Activated CD8-positive, alpha-beta memory T cell treated with anti-CD3 and anti-CD28 coated beads for 24 hours (primary cell): ENCODE data around the gene KIF3A.

Experiments
- DNase-seq: peaks from one replicate; pipeline ENCODE4 v3.0.0-alpha.2; 2020

The KIF3A gene

DNA sequence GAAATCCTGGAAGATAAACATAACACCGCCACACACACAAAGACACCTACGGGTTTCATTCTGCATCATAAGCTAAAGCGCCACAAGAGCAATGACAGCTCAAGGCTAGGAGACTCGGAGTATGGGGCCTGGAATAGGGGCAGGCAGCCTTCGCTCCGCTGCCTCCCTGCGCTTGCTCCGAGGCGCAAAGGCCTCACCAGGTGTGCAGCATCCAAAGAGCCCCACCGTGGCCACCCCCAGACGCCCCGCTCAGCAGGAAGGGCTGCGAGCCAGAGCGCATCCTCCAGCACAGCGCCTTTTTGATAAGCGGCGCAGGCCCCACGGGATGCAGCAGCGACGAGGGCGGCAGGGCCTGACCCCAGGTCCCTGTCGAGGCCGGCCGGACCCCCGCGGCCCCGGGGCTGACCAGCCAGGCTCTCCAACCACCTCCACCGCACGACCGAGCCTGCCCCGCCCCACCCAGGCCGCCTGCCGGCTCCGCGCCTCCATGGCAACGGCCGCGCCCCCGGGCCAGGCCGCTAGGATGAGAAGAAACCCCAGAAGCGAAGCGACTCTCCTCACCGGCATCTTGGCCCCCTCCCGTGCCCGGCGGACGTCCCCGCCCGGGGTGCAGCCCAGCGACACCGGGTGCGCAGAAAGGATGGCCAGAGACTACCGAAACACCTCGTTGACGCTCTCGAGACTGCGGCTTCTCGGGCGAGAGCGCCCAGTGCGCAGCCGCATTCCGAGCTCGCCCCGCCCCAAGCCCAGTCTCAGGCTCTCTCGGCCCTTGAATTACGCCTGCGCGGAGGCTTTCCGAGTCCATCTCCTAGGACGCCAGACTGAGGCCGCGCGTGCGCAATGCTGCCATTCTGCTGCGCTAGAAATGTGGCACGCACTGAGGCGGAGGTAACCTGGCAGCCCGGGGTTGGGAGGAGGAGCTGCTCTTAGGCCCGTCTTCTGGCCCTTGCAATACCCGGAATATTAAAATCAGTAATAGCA, at the start of gene KIF3A:
Gene KIF3A, minus strand, starts transcription at position 694 of the 981 bp plus-strand sequence. Its CDS starts 127 bp downstream, at position 567.
- peak; percentile 99 for DNase-seq

DNA sequence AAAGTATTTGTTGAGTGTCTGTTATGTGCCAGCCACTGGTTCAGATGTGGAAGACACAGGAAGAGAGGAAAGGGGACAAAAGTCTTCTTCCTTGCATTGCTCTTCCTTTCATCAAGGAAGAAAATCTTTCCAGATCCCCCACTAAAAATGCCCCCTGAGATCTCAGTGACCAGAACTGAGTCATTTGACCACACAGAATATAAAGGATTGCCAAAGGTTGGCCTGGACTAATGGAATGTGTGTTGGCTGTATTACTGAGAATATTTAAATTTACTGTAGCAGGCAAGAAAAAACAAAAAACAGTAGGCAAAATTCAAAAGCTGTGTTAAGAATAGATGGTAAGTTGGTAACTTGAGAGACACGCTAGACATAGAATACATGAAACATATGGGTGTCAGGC, 49.7 kb upstream of the KIF3A start:
- DNase-seq: no peak

- peak; percentile 32 for DNase-seq
Observed at GRCh38 chr5:132785864-132786263, 48.5 kb upstream of the KIF3A start.

- DNase-seq: peak; percentile 38
Observed at GRCh38 chr5:132785365-132785764, 48.0 kb upstream of the KIF3A start.

GRCh38 chr5:132782101-132782500, 44.8 kb upstream of the KIF3A start:
- DNase-seq: no peak

DNA sequence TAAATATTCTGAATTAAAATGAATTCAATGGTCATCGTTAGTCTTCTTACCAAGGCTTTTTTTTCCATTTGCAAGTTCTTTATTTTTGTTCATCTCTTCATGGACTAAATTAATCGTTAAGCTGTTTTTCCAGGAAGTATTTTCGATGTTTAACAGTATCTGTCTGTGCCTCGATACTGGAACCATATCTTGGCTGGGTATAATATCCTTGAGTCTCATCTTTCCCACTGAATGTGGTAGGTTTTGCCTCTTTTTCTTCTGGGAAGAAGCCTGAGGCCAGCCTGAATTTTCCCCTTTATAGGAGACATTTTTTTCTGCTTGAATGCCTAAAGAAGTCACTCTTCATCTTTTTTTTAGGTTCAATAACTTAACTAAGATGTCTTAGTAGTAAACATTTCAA, 43.7 kb upstream of the KIF3A start:
- no peak for DNase-seq

GRCh38 chr5:132780577-132780976, 43.2 kb upstream of the KIF3A start:
- no peak for DNase-seq

- no peak for DNase-seq
Observed at GRCh38 chr5:132779961-132780360, 42.6 kb upstream of the KIF3A start.

DNA sequence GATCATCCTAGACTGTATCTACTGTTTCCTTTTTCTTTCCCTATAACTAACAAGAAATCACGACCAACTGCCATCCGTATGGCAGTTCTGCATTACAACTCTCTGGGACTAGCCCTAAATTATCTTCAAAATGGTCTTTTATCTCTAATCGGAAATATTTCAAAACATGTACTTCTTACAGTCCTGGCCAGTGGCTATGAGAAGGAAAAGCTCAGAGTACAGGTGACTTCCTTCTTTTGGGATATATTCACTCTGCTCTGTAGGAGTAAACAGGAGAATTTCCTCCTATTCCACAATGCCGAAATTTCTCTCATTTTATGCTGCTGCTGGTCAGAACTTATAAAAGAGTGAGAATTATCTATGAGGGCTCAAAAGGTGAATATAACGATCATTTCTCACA, 41.5 kb upstream of the KIF3A start:
- DNase-seq: no peak

DNA sequence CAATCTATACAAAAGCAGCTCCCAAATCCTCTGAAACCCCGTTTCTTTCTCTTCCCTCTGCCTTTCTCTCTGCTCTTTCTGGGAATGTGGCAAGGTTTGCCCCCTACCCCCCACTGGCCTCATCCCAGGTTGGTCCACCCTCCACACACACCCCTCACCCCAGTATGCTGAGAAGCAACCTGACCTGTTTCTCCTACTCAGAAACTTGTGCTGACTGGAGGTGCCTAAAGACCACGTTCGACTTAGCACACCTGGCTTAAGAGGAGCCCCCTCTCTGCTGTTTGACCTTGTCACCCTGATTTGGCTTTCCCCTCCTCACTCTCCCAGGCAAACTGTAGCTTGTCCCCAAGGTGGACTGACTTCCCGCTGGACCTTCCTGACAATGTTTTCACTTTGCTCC, 40.8 kb upstream of the KIF3A start:
- no peak for DNase-seq

DNA sequence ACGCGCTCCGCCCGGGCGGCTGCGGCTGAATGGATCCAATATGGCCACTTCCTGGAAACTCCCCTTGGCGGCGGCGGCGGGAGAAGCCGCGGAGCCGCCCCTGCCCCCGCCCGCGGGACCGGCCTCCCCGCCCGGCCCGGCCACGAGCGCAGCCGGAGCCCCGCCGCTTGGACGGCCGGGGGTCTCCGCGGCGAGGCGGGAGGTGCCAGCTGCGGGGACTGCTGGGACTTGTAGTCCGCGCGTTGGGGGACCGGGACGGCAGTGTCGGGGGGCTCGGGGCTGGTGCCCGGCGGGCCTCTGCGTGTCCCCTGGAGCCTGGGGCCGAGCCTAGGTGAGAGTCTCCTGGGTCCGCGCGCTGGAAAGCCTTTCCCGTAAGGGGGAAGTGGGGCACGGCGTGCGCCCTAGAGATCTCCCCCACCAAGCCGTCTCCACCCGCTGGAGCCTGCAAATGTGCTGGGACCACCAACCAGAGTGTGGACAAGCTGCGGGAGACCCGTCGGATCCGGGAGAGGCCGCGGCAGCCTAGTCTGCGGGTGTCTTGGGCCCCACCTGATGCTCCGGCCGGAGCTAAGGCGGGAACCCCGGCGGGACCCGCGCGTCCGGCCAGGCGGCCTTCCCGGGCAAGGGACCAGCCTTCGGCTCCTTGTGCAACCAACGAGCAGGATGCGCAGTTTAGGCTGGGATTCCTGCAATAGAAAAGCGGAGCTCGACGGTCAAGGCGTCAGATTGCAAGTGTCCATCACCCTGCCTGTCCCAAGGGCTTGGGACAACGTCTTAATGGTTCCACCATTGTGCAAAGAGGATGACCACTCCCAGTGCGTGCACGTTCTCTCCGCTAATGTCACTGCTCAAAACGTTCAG, 40.1 kb upstream of the KIF3A start, which contains the start of gene SEPTIN8:
Gene SEPTIN8, minus strand, starts transcription at position 31 of the 861 bp plus-strand sequence. CDS start 102 bp downstream, outside the sequence.
- DNase-seq: peak; percentile 82

- DNase-seq: no peak
Observed at GRCh38 chr5:132776938-132777208, 39.5 kb upstream of the KIF3A start.

DNA sequence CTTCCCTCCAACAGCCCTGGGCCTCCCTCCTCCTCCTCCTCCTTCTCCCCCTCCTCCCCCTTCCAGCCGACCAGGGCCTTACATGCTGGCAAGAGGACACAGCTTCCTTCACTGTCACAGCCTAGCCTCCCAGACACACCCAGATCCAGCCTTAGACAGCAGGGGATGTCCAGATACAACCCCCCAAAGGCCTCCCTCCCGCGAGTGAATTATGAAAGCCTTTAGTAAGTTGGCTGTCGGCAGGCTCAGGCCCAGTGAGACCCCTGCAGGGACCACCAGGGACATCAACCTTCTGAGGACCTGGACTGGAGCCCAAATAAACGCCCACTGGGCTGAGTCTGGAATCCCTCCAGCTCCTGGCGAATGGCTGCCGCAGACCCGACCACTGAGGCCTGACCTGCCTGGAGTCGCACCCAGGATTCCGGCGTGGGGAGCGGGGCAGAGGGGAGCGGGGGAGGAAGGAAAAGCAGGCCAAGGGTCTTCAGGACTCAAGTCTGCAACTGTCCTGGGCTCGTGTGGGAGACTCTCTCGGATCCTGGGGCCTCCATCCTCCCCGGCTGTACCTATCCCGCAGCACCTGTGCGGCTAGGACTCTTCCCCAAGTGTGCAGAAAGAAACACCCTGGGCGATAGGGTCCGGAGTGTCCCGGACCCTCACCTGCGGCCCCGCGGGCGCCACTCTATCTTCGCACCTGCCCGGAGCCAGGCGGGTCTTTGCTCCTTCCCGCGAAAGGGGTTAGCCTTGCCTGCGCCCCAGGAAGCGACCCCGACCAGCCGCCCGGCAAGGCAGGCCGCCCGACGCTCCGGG, 39.0 kb upstream of the KIF3A start:
- peak; percentile 63 for DNase-seq

GRCh38 chr5:132775476-132775961, 38.2 kb upstream of the KIF3A start:
- DNase-seq: no peak

DNA sequence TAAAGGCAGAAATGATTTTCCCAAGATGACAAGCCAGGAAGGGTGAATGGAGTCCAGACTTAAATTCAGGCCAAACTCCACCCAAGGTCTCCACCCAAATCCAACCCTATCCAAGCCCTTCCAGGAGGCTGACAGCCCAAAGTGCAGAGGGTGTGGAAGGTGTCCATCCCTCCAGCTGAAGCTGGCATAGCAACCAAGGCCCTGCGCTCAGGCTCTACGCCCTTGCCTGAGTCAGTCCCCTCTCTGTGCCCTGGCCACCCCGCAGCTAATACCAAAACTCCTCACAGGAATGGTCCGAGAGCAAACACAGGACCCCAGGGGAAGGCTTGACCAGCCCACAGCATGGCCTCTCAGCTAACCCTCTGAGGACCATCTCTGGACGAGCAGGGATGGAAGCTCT, 37.5 kb upstream of the KIF3A start:
- no peak for DNase-seq

DNA sequence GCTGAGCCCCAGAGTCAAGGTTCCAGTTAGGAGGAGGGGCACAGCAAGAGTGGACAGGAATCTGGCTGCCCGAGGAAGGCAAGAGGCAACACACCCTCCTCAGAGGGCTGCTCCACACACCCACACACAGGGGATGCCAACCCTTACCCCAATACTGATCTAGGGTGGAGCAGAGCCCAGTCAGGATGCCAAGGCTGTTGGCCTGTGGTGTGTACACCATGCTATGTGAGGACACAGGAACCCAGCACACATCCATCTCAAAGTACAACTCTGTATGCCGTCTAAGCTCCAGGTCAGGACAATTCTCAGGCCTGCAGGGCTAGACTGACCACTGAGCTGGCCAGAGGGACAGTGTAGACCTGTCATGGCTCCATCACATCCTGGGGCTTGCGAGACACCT, 37.1 kb upstream of the KIF3A start:
- DNase-seq: no peak

- no peak for DNase-seq
Observed at GRCh38 chr5:132773601-132774355, 36.4 kb upstream of the KIF3A start.

- DNase-seq: no peak
Observed at GRCh38 chr5:132773114-132773513, 35.8 kb upstream of the KIF3A start.

DNA sequence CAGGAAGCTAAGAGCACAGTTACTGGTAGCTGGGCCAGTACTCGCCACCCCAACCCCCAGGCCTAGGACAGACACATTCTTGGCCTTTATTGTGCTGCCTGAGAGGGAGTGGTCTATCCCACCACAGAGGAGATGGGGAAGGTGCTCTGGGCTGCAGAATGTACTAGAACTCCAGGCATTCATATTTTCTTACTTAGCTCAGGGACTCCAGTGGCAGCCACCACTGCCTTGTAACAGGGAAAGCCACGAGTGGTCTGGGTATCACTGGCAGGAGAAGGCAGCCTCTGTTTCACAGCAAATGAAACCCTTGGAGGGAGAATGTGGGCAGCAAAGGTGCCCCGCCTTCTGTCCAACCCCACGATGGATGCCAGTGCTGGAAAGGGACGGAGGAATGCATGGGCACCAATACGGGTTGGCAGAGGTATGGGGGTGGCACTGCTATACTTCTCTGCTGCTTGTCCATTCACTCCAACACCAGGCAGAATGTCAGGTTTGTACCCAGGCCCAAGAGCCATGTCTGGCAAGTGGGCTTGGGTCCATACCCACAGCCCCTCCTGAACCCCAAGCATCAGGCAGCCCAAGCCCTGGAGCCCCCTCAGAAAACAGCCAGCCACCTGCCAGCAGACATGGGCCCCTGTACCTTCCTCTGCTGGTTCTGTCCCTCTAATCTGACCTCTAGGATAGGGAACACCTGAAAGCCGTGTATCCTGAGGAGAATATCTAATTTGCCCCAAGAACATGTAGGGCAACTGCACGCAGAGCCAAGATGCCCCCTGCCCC, 35.1 kb upstream of the KIF3A start:
- no peak for DNase-seq

DNA sequence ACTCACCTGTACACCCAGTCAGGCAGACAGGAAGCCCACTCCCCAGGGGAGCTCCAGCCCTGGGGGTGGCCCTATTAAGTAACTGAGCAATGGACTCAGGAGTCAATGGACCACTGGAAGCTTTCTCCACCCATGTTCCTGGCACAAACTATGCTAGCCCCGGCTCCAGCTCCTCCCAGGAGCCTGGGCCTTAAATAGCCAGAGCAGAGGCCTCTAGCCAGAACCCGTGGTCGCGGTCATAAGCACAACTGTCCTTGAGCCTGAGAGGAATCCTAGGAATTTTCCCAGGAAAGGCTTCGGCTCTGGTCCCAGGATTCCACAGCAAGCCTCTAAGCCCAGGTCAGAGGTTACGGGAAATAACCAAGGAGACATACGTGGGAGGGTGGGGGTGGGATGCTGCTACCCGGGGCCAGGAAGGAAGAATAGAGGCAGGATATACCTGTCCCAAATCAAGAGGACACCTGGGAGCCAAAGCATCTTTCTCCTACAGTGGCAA, 34.2 kb upstream of the KIF3A start:
- no peak for DNase-seq
